ENCODE data around the gene PPME1.

- TF ChIP-seq POLR2AphosphoS5 (IDR thresholded peaks at IDR 0.05; ENCODE audit: low read depth, low read length): no peak
- TF ChIP-seq POLR2A (IDR thresholded peaks at IDR 0.05; ENCODE audit: low read depth, low read length): no peak
- no peak for TF ChIP-seq TAF1 (IDR thresholded peaks at IDR 0.05; ENCODE audit: borderline replicate concordance, low read depth, low read length)
Measured at GRCh38 chr11:74205181-74205580, 34.1 kb downstream of the PPME1 start.
